ENCODE data around the gene PANK1. TPM values are rescaled to one million over a fixed set of nuclear protein-coding genes. Genes with fewer than 3 reads are reported as not detected.
A peak's percentile ranks its signal among the peaks of the same experiment; 100 is the strongest.

Gene PANK1
- total RNA-seq, 1 experiment from 2014 or later: 24.9 TPM

DNA sequence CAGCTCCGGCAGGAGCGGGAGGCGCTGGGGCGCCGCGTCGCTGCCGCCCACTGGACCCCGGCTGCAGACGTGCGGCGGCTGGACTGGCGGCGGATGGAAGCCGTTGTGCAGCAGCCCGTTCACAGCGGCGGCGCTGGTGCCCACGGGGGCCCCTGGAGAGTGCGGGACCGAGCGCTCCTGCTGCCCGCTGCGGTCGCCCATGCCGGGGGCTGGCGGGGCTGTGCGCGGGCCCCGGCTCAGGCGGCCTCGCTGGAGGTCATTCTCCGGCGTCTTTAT lies 413 bp downstream of the PANK1 start (continued):
- TF ChIP-seq, protein P1, sequence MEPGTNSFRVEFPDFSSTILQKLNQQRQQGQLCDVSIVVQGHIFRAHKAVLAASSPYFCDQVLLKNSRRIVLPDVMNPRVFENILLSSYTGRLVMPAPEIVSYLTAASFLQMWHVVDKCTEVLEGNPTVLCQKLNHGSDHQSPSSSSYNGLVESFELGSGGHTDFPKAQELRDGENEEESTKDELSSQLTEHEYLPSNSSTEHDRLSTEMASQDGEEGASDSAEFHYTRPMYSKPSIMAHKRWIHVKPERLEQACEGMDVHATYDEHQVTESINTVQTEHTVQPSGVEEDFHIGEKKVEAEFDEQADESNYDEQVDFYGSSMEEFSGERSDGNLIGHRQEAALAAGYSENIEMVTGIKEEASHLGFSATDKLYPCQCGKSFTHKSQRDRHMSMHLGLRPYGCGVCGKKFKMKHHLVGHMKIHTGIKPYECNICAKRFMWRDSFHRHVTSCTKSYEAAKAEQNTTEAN (CRISPR knock-in tag; IDR thresholded peaks at IDR 0.05): 0 out of 2 replicates have a peak, but pooled peaks have one; percentile 11
- TF ChIP-seq FOXP4 (CRISPR knock-in tag; IDR thresholded peaks at IDR 0.05) (no peak), FOXJ3 (CRISPR knock-in tag; IDR thresholded peaks at IDR 0.05; ENCODE audit: borderline replicate concordance) (no peak), NR2C2 (CRISPR knock-in tag; IDR thresholded peaks at IDR 0.05) (no peak), KAT7 (CRISPR knock-in tag; IDR thresholded peaks at IDR 0.05; ENCODE audit: borderline replicate concordance) (0 out of 2 replicates have a peak, but pooled peaks have one; percentile 3), PRRX2 (CRISPR knock-in tag; IDR thresholded peaks at IDR 0.05) (no peak), CREB1 (CRISPR knock-in tag; IDR thresholded peaks at IDR 0.05) (no peak)
- TF ChIP-seq, protein P2, sequence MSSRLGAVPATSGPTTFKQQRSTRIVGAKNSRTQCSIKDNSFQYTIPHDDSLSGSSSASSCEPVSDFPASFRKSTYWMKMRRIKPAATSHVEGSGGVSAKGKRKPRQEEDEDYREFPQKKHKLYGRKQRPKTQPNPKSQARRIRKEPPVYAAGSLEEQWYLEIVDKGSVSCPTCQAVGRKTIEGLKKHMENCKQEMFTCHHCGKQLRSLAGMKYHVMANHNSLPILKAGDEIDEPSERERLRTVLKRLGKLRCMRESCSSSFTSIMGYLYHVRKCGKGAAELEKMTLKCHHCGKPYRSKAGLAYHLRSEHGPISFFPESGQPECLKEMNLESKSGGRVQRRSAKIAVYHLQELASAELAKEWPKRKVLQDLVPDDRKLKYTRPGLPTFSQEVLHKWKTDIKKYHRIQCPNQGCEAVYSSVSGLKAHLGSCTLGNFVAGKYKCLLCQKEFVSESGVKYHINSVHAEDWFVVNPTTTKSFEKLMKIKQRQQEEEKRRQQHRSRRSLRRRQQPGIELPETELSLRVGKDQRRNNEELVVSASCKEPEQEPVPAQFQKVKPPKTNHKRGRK (CRISPR knock-in tag; IDR thresholded peaks at IDR 0.05; ENCODE audit: borderline replicate concordance): no peak
- TF ChIP-seq, protein P3, sequence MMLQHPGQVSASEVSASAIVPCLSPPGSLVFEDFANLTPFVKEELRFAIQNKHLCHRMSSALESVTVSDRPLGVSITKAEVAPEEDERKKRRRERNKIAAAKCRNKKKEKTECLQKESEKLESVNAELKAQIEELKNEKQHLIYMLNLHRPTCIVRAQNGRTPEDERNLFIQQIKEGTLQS (CRISPR knock-in tag; conservative IDR thresholded peaks at IDR 0.05): no peak
- TF ChIP-seq, protein P4, sequence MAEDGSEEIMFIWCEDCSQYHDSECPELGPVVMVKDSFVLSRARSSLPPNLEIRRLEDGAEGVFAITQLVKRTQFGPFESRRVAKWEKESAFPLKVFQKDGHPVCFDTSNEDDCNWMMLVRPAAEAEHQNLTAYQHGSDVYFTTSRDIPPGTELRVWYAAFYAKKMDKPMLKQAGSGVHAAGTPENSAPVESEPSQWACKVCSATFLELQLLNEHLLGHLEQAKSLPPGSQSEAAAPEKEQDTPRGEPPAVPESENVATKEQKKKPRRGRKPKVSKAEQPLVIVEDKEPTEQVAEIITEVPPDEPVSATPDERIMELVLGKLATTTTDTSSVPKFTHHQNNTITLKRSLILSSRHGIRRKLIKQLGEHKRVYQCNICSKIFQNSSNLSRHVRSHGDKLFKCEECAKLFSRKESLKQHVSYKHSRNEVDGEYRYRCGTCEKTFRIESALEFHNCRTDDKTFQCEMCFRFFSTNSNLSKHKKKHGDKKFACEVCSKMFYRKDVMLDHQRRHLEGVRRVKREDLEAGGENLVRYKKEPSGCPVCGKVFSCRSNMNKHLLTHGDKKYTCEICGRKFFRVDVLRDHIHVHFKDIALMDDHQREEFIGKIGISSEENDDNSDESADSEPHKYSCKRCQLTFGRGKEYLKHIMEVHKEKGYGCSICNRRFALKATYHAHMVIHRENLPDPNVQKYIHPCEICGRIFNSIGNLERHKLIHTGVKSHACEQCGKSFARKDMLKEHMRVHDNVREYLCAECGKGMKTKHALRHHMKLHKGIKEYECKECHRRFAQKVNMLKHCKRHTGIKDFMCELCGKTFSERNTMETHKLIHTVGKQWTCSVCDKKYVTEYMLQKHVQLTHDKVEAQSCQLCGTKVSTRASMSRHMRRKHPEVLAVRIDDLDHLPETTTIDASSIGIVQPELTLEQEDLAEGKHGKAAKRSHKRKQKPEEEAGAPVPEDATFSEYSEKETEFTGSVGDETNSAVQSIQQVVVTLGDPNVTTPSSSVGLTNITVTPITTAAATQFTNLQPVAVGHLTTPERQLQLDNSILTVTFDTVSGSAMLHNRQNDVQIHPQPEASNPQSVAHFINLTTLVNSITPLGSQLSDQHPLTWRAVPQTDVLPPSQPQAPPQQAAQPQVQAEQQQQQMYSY (CRISPR knock-in tag; IDR thresholded peaks at IDR 0.05): no peak

DNA sequence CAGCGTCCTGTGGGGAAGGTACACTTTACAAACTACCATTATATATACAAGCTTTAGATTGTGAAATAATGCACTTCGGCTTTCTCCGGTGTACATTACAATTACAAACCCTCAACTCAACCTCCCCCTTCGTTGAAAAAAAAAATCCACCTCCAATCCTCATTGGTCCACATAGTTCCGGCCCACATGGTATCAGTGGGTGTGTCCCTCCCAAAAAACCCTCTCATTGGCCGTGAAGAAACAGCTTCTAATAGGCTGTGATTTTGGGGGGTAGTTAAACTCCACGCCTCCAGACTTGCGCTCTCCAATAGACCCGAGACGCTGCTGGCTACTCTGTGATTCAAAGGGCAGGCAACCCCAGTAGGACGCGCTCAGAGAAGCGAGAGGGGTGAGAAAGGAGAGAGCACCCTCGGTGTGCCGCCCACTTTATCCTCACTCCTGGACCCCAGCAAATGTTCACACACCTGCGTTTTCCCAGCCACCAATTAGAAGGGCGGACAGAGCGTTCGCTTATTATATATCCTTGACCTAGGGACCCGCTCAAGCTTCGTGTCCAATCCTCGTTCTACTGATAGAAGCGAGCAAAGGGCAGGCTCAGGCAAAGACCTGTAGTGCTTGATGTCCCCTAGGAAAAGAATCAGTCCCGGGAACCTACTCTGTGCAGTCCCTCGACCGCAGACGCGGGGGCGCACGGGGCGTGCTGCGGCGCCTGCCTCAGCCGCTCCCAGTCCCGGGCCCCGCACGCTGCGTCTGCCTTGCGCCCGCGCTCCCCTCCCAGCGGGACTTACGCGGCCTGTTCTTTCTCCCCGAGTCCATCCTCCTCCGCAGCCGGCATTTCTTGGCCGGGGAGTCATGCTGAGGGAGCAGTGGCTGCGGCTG lies 991 bp downstream of the PANK1 start:
- POLR2A ChIA-PET: interaction anchor here (0.5 to 2.0 kb wide), 13 partner anchors 13 to 436 kb away, joined by 3 to 22 read pairs (median 4); partner anchors contain the start of genes CH25H, KIF20B and SLC16A12
- H3K36me3 Mint-ChIP-seq: peaks cover 5% of the 10 kb centered on the region
- DNase-seq (ENCODE audit: low spot score) (peak; percentile 80), ATAC-seq (peak; percentile 88)
- no peak overlapping the region for H3K27ac Mint-ChIP-seq
- H3K4me1 Mint-ChIP-seq: peaks cover 49% of the 10 kb centered on the region
- CTCF ChIA-PET: interaction anchor here (0.6 to 1.5 kb wide), 5 partner anchors 9 to 386 kb away, joined by 3 to 12 read pairs (median 4); partner anchors contain the start of gene KIF20B
- no peaks in the 10 kb centered on the region for H3K27me3 Mint-ChIP-seq (ENCODE audit: low read depth)
- no peak overlapping the region for H3K4me3 Mint-ChIP-seq
- H3K9me3 Mint-ChIP-seq: peaks cover 2% of the 10 kb centered on the region
- TF ChIP-seq, protein P5, sequence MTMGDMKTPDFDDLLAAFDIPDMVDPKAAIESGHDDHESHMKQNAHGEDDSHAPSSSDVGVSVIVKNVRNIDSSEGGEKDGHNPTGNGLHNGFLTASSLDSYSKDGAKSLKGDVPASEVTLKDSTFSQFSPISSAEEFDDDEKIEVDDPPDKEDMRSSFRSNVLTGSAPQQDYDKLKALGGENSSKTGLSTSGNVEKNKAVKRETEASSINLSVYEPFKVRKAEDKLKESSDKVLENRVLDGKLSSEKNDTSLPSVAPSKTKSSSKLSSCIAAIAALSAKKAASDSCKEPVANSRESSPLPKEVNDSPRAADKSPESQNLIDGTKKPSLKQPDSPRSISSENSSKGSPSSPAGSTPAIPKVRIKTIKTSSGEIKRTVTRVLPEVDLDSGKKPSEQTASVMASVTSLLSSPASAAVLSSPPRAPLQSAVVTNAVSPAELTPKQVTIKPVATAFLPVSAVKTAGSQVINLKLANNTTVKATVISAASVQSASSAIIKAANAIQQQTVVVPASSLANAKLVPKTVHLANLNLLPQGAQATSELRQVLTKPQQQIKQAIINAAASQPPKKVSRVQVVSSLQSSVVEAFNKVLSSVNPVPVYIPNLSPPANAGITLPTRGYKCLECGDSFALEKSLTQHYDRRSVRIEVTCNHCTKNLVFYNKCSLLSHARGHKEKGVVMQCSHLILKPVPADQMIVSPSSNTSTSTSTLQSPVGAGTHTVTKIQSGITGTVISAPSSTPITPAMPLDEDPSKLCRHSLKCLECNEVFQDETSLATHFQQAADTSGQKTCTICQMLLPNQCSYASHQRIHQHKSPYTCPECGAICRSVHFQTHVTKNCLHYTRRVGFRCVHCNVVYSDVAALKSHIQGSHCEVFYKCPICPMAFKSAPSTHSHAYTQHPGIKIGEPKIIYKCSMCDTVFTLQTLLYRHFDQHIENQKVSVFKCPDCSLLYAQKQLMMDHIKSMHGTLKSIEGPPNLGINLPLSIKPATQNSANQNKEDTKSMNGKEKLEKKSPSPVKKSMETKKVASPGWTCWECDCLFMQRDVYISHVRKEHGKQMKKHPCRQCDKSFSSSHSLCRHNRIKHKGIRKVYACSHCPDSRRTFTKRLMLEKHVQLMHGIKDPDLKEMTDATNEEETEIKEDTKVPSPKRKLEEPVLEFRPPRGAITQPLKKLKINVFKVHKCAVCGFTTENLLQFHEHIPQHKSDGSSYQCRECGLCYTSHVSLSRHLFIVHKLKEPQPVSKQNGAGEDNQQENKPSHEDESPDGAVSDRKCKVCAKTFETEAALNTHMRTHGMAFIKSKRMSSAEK (CRISPR knock-in tag; IDR thresholded peaks at IDR 0.05; ENCODE audit: borderline replicate concordance): no peak
- TF ChIP-seq SOX15 (CRISPR knock-in tag; IDR thresholded peaks at IDR 0.05): no peak
- no peak for TF ChIP-seq ZNF232 (CRISPR knock-in tag; IDR thresholded peaks at IDR 0.05)
- TF ChIP-seq, protein P6, sequence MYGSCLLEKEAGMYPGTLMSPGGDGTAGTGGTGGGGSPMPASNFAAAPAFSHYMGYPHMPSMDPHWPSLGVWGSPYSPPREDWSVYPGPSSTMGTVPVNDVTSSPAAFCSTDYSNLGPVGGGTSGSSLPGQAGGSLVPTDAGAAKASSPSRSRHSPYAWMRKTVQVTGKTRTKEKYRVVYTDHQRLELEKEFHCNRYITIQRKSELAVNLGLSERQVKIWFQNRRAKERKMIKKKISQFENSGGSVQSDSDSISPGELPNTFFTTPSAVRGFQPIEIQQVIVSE (CRISPR knock-in tag; IDR thresholded peaks at IDR 0.05; ENCODE audit: borderline replicate concordance): no peak
- TF ChIP-seq NFE2L1 (CRISPR knock-in tag; IDR thresholded peaks at IDR 0.05): no peak
- TF ChIP-seq, protein P7, sequence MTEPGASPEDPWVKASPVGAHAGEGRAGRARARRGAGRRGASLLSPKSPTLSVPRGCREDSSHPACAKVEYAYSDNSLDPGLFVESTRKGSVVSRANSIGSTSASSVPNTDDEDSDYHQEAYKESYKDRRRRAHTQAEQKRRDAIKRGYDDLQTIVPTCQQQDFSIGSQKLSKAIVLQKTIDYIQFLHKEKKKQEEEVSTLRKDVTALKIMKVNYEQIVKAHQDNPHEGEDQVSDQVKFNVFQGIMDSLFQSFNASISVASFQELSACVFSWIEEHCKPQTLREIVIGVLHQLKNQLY (CRISPR knock-in tag; IDR thresholded peaks at IDR 0.05): no peak
- no peak for TF ChIP-seq JAZF1 (CRISPR knock-in tag; IDR thresholded peaks at IDR 0.05)
- no peak for TF ChIP-seq FOXJ3 (CRISPR knock-in tag; IDR thresholded peaks at IDR 0.05; ENCODE audit: borderline replicate concordance)
